Endothelial cell of umbilical vein (primary cell): ENCODE results near the gene KLF5. TPM values are rescaled to one million over a fixed set of nuclear protein-coding genes. Genes with fewer than 3 reads are reported as not detected.

ENCODE experiments used
- BruUV-seq: library from RNA; stranded (reverse); fragments of 400-500 nt; replicated peaks from 2 replicates; lab custom pipeline; 2021; lab: Mats Ljungman, UMichigan
- CTCF ChIA-PET: fragments of 300-600, 350-600 bp; sonication (Branson Sonifier 250); formaldehyde crosslinking; loops from one replicate; lab custom pipeline; 2021; ENCODE audit warnings: antibody characterized with exemption, inconsistent platforms; lab: Charles Lee
- POLR2A ChIA-PET: fragments of 300-600, 350-600 bp; sonication (Branson Sonifier 250); formaldehyde crosslinking; loops from one replicate; lab custom pipeline; 2021; ENCODE audit warnings: antibody characterized with exemption, inconsistent platforms; lab: Charles Lee
- DNase-seq: peaks from one replicate; pipeline ENCODE4 v3.0.0-alpha.2; 2011; ENCODE audit warnings: low read depth, low spot score
- FAIRE-seq: peaks from 2 replicates; lab custom pipeline; 2011; peaks lifted over from hg19 to GRCh38; lab: Jason Lieb, UNC
- H2AFZ ChIP-seq: 2 replicates; pipeline ENCODE4 v1.6.0; 2012; ENCODE audit warnings: low read depth, low read length, control low read depth, inconsistent platforms
- H3K27ac ChIP-seq: 2 replicates; pipeline ENCODE4 v1.5.1; 2011; ENCODE audit warnings: low read depth, mild to moderate bottlenecking, control low read depth, low read length, moderate library complexity; ENCODE audit not compliant: insufficient read depth
- H3K27me3 ChIP-seq, 2 experiments: 2 replicates each; pipeline versions ENCODE4 v1.6.0 to v1.6.1; 2011; ENCODE audit warnings: low read length in 2 of 2, mixed read lengths in 1 of 2; ENCODE audit not compliant: control insufficient read depth in 2 of 2, insufficient read depth in 2 of 2
- H3K36me3 ChIP-seq, 2 experiments: 2 replicates in 1 of 2; 3 replicates in 1 of 2; pipeline ENCODE4 v1.5.1; 2011; ENCODE audit warnings: low read length in 2 of 2, mild to moderate bottlenecking in 1 of 2, moderate library complexity in 1 of 2; ENCODE audit not compliant: control insufficient read depth in 2 of 2, insufficient read depth in 2 of 2; ENCODE audit errors: extremely low read depth in 1 of 2
- H3K4me1 ChIP-seq: 3 replicates; pipeline ENCODE4 v1.5.1; 2011; ENCODE audit warnings: mild to moderate bottlenecking, low read length; ENCODE audit not compliant: control insufficient read depth, insufficient read depth; ENCODE audit errors: extremely low read depth
- H3K4me2 ChIP-seq: 2 replicates; pipeline ENCODE4 v1.6.1; 2011; ENCODE audit warnings: low read length, control low read depth, mixed read lengths; ENCODE audit not compliant: insufficient read depth
- H3K4me3 ChIP-seq, 3 experiments: fragments of 200-600 bp in 1 of 3; sonication (generic), shearing (Covaris generic) in 1 of 3; replicated peaks in 1 of 3; 2 replicates each; pipeline ENCODE4 v1.5.1; 2011 to 2016; ENCODE audit warnings: control low read depth in 3 of 3, low read length in 3 of 3, mild to moderate bottlenecking in 2 of 3, inconsistent platforms in 1 of 3, low read depth in 1 of 3, moderate library complexity in 1 of 3; ENCODE audit not compliant: insufficient read depth in 1 of 3
- H3K79me2 ChIP-seq: 2 replicates; pipeline ENCODE4 v1.6.0; 2012; ENCODE audit warnings: low read length, inconsistent platforms; ENCODE audit not compliant: control insufficient read depth, insufficient read depth
- H3K9ac ChIP-seq: replicated peaks from 2 replicates; pipeline ENCODE3; 2011; ENCODE audit warnings: low read length, control low read depth; ENCODE audit not compliant: insufficient read depth; ENCODE audit errors: extremely low read depth
- H3K9me1 ChIP-seq: replicated peaks from 3 replicates; pipeline ENCODE4 v1.6.0; 2011; ENCODE audit warnings: mild to moderate bottlenecking, low read length; ENCODE audit not compliant: control insufficient read depth, insufficient read depth; ENCODE audit errors: extremely low read depth
- H3K9me3 ChIP-seq: replicated peaks from 2 replicates; pipeline ENCODE4 v1.5.1; 2012; ENCODE audit warnings: low read length, inconsistent platforms; ENCODE audit not compliant: control insufficient read depth, insufficient read depth
- H4K20me1 ChIP-seq: replicated peaks from 2 replicates; pipeline ENCODE3; 2011; ENCODE audit warnings: mild to moderate bottlenecking, low read length; ENCODE audit not compliant: control insufficient read depth, insufficient read depth; ENCODE audit errors: extremely low read depth
- CTCF ChIP-seq, 2 donors: IDR thresholded peaks; 1 replicate in 1 of 2; 2 replicates in 1 of 2; pipeline ENCODE4 v1.5.1; 2011; ENCODE audit warnings: low read length in 2 of 2, mild to moderate bottlenecking in 2 of 2, moderate library complexity in 2 of 2, control low read depth in 1 of 2, inconsistent platforms in 1 of 2, low read depth in 1 of 2; ENCODE audit not compliant: insufficient read depth in 1 of 2; ENCODE audit errors: extremely low read depth in 1 of 2
- EZH2 ChIP-seq: IDR thresholded peaks from 2 replicates; pipeline ENCODE4 v1.6.1; 2012; ENCODE audit warnings: borderline replicate concordance, low read depth, mild to moderate bottlenecking, moderate library complexity, low read length, inconsistent platforms; ENCODE audit not compliant: severe bottlenecking
- FOS ChIP-seq: IDR thresholded peaks from 2 replicates; pipeline ENCODE4 v1.6.1; 2011; ENCODE audit warnings: mild to moderate bottlenecking, low read length, moderate library complexity, borderline replicate concordance; ENCODE audit not compliant: insufficient read depth
- GATA2 ChIP-seq: IDR thresholded peaks from 2 replicates; pipeline ENCODE4 v1.7.0; 2011; ENCODE audit warnings: low read depth, mild to moderate bottlenecking, moderate library complexity, mixed read lengths, low read length; ENCODE audit not compliant: insufficient read length, insufficient read depth
- JUN ChIP-seq: IDR thresholded peaks from 2 replicates; pipeline ENCODE4 v1.6.1; 2011; ENCODE audit warnings: borderline replicate concordance, low read depth; ENCODE audit not compliant: insufficient read length, insufficient read depth
- MAX ChIP-seq: IDR thresholded peaks from 2 replicates; pipeline ENCODE4 v1.6.1; 2011; ENCODE audit not compliant: insufficient read depth, insufficient read length
- MYC ChIP-seq: IDR thresholded peaks from one replicate; pipeline ENCODE4 v1.6.1; 2011; ENCODE audit warnings: mild to moderate bottlenecking, low read depth, low read length
- POLR2A ChIP-seq: IDR thresholded peaks from 2 replicates; pipeline ENCODE4 v1.6.1; 2012; ENCODE audit warnings: low read depth, mild to moderate bottlenecking, control low read depth, low read length
- POLR2AphosphoS5 ChIP-seq: IDR thresholded peaks from 2 replicates; pipeline ENCODE4 v1.6.1; 2012; ENCODE audit warnings: low read depth, mild to moderate bottlenecking, control low read depth, low read length, moderate library complexity; ENCODE audit not compliant: insufficient read depth
- dilution Hi-C: fragments of 300-500 bp; cut with MboI; formaldehyde crosslinking; loops from one replicate; pipeline ENCODE4 v1.15.0; 2019; ENCODE audit warnings: low sequenced_read_pairs; ENCODE audit not compliant: extremely low pct_ligation_motif_present
- intact Hi-C: fragments of 100-400 bp; cut with micrococcal nuclease; formaldehyde crosslinking; loops from one replicate; pipeline ENCODE4 v1.10.0; 2022
- polyA plus RNA-seq, 4 experiments: library from polyadenylated mRNA; depleted of rRNA in 3 of 4; stranded (reverse) in 3 of 4; unstranded in 1 of 4; fragments of >200 nt; gene quantifications; 2 replicates each; pipeline versions ENCODE4 v1.2.1 to v1.2.3, GENCODE V29; 2011 to 2012; ENCODE audit warnings: missing spikeins in 1 of 4
- total RNA-seq: library from RNA; stranded (reverse); gene quantifications from 2 replicates; pipeline ENCODE4 v1.2.3, GENCODE V29; 2021

The KLF5 gene
- total and polyA plus RNA-seq, 2 donors (not counting 3 experiments of a cell fraction or from before 2014, with no cell fraction given) = 1.7 to 4.0 TPM

GRCh38 chr13:73103238-73103637, 44.4 kb downstream of the KLF5 start:
- ChIA-PET CTCF (no interaction called here), POLR2A (no interaction called here)
- intact Hi-C loops = no loop called here
- H3K9me3 ChIP-seq = no peaks in the 10 kb centered on the region
- no peak for TF ChIP-seq GATA2
- no peak for TF ChIP-seq POLR2A
- TF ChIP-seq JUN = no peak
- TF ChIP-seq EZH2 = no peak
- no peak for TF ChIP-seq FOS
- no peak for TF ChIP-seq MYC
- no peak for TF ChIP-seq POLR2AphosphoS5
- TF ChIP-seq CTCF (IDR thresholded peaks at IDR 0.05; ENCODE audit: extremely low read depth in 1 of 2, insufficient read depth in 1 of 2, low read depth in 1 of 2, low read length in 2 of 2) = no peak
- no peak for TF ChIP-seq MAX
- no peak overlapping the region for H3K9ac ChIP-seq
- H3K79me2 ChIP-seq = no peaks in the 10 kb centered on the region
- H3K4me1 ChIP-seq = no peaks in the 10 kb centered on the region
- H2AFZ ChIP-seq = no peak overlapping the region
- H3K27ac ChIP-seq = no peak overlapping the region
- no TSS peak for BruUV-seq
- no peaks in the 10 kb centered on the region for H4K20me1 ChIP-seq
- no peaks in the 10 kb centered on the region for H3K27me3 ChIP-seq
- DNase-seq = no peak
- no peak overlapping the region for H3K4me2 ChIP-seq
- H3K9me1 ChIP-seq = no peaks in the 10 kb centered on the region
- FAIRE-seq = no peak
- H3K4me3 ChIP-seq = no peak overlapping the region
- H3K36me3 ChIP-seq = no peaks in the 10 kb centered on the region
- dilution Hi-C loops = no loop called here
